K562 treated with DMSO at 1 percent for 12 hours (cell line): ENCODE measurements around the gene LCAT. TPM values are rescaled to one million over a fixed set of nuclear protein-coding genes. Genes with fewer than 3 reads are reported as not detected.

Experiments used
- total RNA-seq: library from RNA; unstranded; fragments of 300-600 nt; gene quantifications from 2 replicates; pipeline ENCODE4 v1.2.3, GENCODE V29; 2022; ENCODE audit not compliant: insufficient read depth

The LCAT gene
- total RNA-seq: 5.9 and 13.3 TPM in 2 replicates

GRCh38 chr16:67943619-67944504 is at the start of gene LCAT:
Gene LCAT (minus strand): TSS chr16:67944120. CDS start chr16:67944101, 19 bp downstream.

GRCh38 chr16:67979955-67980678 is 36.2 kb upstream of the LCAT start, which contains the start of gene DPEP3:
Gene DPEP3 (minus strand): TSS chr16:67980499. CDS start chr16:67980380, 119 bp downstream.

GRCh38 chr16:67968400-67969253 is 24.7 kb upstream of the LCAT start, which contains the start of gene SLC12A4:
Gene SLC12A4 (minus strand): TSS chr16:67968637. CDS start chr16:67968553, 84 bp downstream.

GRCh38 chr16:67936124-67936879 is 7.6 kb downstream of the LCAT start, which contains the start of gene PSMB10:
Gene PSMB10 (minus strand): TSS chr16:67936850. CDS start chr16:67936749, 101 bp downstream.

GRCh38 chr16:67931712-67932461 is 12.0 kb downstream of the LCAT start, which contains the start of gene CTRL:
Gene CTRL (minus strand): TSS chr16:67931862. CDS start chr16:67931852, 10 bp downstream.

GRCh38 chr16:67892899-67893742 is 50.8 kb downstream of the LCAT start, which contains the start of gene PSKH1:
Gene PSKH1 (plus strand): TSS chr16:67893254. CDS start chr16:67908750, 15,496 bp downstream.

Other genes starting within 250 kb of the LCAT start
- 12.6 and 16.6 TPM in 2 replicates for gene GFOD2, start 224.8 kb downstream of the LCAT start, total RNA-seq
- gene RANBP10, start 137.6 kb downstream of the LCAT start, total RNA-seq: 5.9 and 18.0 TPM in 2 replicates
- gene TSNAXIP1, start 137.2 kb downstream of the LCAT start, total RNA-seq: not detected in 2 replicates
- 42.8 and 44.4 TPM in 2 replicates for gene THAP11, start 101.8 kb downstream of the LCAT start, total RNA-seq
- 73.0 and 85.5 TPM in 2 replicates for gene NUTF2, start 97.2 kb downstream of the LCAT start, total RNA-seq
- 49.8 and 70.8 TPM in 2 replicates for gene CENPT, start 96.4 kb downstream of the LCAT start, total RNA-seq
- gene EDC4, start 71.1 kb downstream of the LCAT start, total RNA-seq: 44.1 and 77.8 TPM in 2 replicates
- gene NRN1L, start 59.2 kb downstream of the LCAT start, total RNA-seq: 3.5 and 4.0 TPM in 2 replicates
- gene PSKH1, start 50.9 kb downstream of the LCAT start, total RNA-seq: 26.9 and 37.2 TPM in 2 replicates
- gene CTRL, start 12.3 kb downstream of the LCAT start, total RNA-seq: 1.0 and 1.2 TPM in 2 replicates
- gene PSMB10, start 7.3 kb downstream of the LCAT start, total RNA-seq: 68.4 and 108 TPM in 2 replicates
- 12.0 and 20.0 TPM in 2 replicates for gene SLC12A4, start 24.5 kb upstream of the LCAT start, total RNA-seq
- gene DPEP3, start 36.4 kb upstream of the LCAT start, total RNA-seq: not detected in 2 replicates
- gene DPEP2, start 55.4 kb upstream of the LCAT start, total RNA-seq: 1.7 and 4.6 TPM in 2 replicates
- gene DPEP2NB, start 71.8 kb upstream of the LCAT start, total RNA-seq: not detected in 2 replicates
- 12.3 and 13.7 TPM in 2 replicates for gene DDX28, start 79.1 kb upstream of the LCAT start, total RNA-seq
- gene DUS2, start 79.2 kb upstream of the LCAT start, total RNA-seq: 8.5 and 13.1 TPM in 2 replicates
- gene NFATC3, start 141.2 kb upstream of the LCAT start, total RNA-seq: 12.5 and 41.1 TPM in 2 replicates